ENCODE measurements around the gene XXYLT1.

Gene XXYLT1

DNA sequence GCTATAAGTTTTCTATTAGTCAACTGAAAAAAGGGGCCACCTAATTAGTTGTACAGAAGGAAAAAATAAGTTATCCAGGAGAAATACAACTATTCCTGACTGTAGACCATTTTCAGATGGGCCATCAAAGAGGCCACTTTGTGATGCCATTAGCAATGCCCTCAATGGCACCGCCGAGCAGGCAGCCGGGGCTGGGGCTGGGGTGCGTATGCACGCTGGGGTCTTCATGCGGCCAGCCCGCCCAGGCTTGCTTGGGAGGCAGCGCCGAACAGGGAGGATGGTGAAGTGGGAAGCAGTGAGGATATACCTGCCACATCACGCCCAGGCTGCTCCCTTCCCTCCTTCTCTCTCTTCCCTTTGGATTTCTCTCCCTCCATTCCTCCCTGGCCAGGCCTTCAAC is 128.4 kb downstream of the XXYLT1 start:
- CTCF ChIA-PET, result no interaction called here
- H3K4me1 ChIP-seq (ENCODE audit: control insufficient read depth, insufficient read depth, low read length), result no peaks in the 10 kb centered on the region
- no peak for TF ChIP-seq ZNF169 (tag by site-specific recombination; IDR thresholded peaks at IDR 0.05)
- TF ChIP-seq ZNF23 (tag by site-specific recombination; IDR thresholded peaks at IDR 0.05; ENCODE audit: borderline replicate concordance), result no peak
- TF ChIP-seq, protein P1, sequence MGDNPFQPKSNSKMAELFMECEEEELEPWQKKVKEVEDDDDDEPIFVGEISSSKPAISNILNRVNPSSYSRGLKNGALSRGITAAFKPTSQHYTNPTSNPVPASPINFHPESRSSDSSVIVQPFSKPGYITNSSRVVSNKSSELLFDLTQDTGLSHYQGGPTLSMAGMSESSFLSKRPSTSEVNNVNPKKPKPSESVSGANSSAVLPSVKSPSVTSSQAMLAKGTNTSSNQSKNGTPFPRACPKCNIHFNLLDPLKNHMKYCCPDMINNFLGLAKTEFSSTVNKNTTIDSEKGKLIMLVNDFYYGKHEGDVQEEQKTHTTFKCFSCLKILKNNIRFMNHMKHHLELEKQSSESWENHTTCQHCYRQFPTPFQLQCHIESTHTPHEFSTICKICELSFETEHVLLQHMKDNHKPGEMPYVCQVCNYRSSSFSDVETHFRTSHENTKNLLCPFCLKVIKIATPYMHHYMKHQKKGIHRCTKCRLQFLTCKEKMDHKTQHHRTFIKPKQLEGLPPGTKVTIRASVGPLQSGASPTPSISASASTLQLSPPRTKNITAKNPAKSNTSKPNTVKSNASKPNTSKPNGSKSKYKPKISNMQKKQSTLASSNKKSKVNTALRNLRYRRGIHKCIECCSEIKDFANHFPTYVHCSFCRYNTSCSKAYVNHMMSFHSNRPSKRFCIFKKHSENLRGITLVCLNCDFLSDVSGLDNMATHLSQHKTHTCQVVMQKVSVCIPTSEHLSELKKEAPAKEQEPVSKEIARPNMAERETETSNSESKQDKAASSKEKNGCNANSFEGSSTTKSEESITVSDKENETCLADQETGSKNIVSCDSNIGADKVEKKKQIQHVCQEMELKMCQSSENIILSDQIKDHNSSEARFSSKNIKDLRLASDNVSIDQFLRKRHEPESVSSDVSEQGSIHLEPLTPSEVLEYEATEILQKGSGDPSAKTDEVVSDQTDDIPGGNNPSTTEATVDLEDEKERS (tag by site-specific recombination; IDR thresholded peaks at IDR 0.05), result no peak
- TF ChIP-seq, protein P2, sequence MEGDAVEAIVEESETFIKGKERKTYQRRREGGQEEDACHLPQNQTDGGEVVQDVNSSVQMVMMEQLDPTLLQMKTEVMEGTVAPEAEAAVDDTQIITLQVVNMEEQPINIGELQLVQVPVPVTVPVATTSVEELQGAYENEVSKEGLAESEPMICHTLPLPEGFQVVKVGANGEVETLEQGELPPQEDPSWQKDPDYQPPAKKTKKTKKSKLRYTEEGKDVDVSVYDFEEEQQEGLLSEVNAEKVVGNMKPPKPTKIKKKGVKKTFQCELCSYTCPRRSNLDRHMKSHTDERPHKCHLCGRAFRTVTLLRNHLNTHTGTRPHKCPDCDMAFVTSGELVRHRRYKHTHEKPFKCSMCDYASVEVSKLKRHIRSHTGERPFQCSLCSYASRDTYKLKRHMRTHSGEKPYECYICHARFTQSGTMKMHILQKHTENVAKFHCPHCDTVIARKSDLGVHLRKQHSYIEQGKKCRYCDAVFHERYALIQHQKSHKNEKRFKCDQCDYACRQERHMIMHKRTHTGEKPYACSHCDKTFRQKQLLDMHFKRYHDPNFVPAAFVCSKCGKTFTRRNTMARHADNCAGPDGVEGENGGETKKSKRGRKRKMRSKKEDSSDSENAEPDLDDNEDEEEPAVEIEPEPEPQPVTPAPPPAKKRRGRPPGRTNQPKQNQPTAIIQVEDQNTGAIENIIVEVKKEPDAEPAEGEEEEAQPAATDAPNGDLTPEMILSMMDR (tag by site-specific recombination; IDR thresholded peaks at IDR 0.05), result no peak
- TF ChIP-seq ZNF223 (tag by site-specific recombination; IDR thresholded peaks at IDR 0.05), result no peak
- TF ChIP-seq, protein P3, sequence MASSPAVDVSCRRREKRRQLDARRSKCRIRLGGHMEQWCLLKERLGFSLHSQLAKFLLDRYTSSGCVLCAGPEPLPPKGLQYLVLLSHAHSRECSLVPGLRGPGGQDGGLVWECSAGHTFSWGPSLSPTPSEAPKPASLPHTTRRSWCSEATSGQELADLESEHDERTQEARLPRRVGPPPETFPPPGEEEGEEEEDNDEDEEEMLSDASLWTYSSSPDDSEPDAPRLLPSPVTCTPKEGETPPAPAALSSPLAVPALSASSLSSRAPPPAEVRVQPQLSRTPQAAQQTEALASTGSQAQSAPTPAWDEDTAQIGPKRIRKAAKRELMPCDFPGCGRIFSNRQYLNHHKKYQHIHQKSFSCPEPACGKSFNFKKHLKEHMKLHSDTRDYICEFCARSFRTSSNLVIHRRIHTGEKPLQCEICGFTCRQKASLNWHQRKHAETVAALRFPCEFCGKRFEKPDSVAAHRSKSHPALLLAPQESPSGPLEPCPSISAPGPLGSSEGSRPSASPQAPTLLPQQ (tag by site-specific recombination; IDR thresholded peaks at IDR 0.05), result no peak
- no peak for TF ChIP-seq IKZF3 (tag by site-specific recombination; IDR thresholded peaks at IDR 0.05)
- TF ChIP-seq ZNF184 (tag by site-specific recombination; IDR thresholded peaks at IDR 0.05), result no peak
- TF ChIP-seq TRIM28 (IDR thresholded peaks at IDR 0.05; ENCODE audit: borderline replicate concordance, low read length), result no peak
- TF ChIP-seq ZNF24 (tag by site-specific recombination; IDR thresholded peaks at IDR 0.05), result no peak
- no peak for TF ChIP-seq FEZF1 (tag by site-specific recombination; IDR thresholded peaks at IDR 0.05)
- no peak for TF ChIP-seq ZNF510 (tag by site-specific recombination; IDR thresholded peaks at IDR 0.05; ENCODE audit: insufficient replicate concordance)
- TF ChIP-seq, protein P4, sequence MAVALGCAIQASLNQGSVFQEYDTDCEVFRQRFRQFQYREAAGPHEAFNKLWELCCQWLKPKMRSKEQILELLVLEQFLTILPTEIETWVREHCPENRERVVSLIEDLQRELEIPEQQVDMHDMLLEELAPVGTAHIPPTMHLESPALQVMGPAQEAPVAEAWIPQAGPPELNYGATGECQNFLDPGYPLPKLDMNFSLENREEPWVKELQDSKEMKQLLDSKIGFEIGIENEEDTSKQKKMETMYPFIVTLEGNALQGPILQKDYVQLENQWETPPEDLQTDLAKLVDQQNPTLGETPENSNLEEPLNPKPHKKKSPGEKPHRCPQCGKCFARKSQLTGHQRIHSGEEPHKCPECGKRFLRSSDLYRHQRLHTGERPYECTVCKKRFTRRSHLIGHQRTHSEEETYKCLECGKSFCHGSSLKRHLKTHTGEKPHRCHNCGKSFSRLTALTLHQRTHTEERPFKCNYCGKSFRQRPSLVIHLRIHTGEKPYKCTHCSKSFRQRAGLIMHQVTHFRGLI (tag by site-specific recombination; IDR thresholded peaks at IDR 0.05), result no peak
- no peak for TF ChIP-seq ZNF121 (tag by site-specific recombination; IDR thresholded peaks at IDR 0.05)
- TF ChIP-seq ZNF791 (tag by site-specific recombination; IDR thresholded peaks at IDR 0.05), result no peak
- TF ChIP-seq ZEB2 (tag by site-specific recombination; IDR thresholded peaks at IDR 0.05), result no peak
- TF ChIP-seq ZNF660 (tag by site-specific recombination; IDR thresholded peaks at IDR 0.05), result no peak
- TF ChIP-seq, protein P5, sequence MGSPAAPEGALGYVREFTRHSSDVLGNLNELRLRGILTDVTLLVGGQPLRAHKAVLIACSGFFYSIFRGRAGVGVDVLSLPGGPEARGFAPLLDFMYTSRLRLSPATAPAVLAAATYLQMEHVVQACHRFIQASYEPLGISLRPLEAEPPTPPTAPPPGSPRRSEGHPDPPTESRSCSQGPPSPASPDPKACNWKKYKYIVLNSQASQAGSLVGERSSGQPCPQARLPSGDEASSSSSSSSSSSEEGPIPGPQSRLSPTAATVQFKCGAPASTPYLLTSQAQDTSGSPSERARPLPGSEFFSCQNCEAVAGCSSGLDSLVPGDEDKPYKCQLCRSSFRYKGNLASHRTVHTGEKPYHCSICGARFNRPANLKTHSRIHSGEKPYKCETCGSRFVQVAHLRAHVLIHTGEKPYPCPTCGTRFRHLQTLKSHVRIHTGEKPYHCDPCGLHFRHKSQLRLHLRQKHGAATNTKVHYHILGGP (tag by site-specific recombination; IDR thresholded peaks at IDR 0.05), result no peak
- no peak for TF ChIP-seq PRDM1 (tag by site-specific recombination; IDR thresholded peaks at IDR 0.05)
- POLR2A ChIA-PET, result no interaction called here
- no peak overlapping the region for H3K4me3 ChIP-seq (ENCODE audit: low read depth, low read length)
- no peaks in the 10 kb centered on the region for H3K36me3 ChIP-seq (ENCODE audit: control insufficient read depth in 2 of 2, insufficient read depth in 1 of 2, low read length in 2 of 2)
- no peak overlapping the region for H3K27ac ChIP-seq (ENCODE audit: extremely low read depth, low read depth, low read length)
- H3K9me3 ChIP-seq (ENCODE audit: control insufficient read depth, insufficient read depth, low read depth, low read length), result no peaks in the 10 kb centered on the region

All from HEK293 (cell line).